GM12873 (cell line): Measurements from ENCODE around the gene ZBTB40.

ENCODE experiments used
- TF ChIP-seq, protein P1 (sequence below): IDR thresholded peaks from 2 replicates; pipeline ENCODE4 v1.5.1; 2012; ENCODE audit warnings: low read depth, mild to moderate bottlenecking, moderate library complexity, low read length, control low read depth; ENCODE audit not compliant: insufficient read depth; ENCODE audit errors: missing control alignments

The ZBTB40 gene, protein sequence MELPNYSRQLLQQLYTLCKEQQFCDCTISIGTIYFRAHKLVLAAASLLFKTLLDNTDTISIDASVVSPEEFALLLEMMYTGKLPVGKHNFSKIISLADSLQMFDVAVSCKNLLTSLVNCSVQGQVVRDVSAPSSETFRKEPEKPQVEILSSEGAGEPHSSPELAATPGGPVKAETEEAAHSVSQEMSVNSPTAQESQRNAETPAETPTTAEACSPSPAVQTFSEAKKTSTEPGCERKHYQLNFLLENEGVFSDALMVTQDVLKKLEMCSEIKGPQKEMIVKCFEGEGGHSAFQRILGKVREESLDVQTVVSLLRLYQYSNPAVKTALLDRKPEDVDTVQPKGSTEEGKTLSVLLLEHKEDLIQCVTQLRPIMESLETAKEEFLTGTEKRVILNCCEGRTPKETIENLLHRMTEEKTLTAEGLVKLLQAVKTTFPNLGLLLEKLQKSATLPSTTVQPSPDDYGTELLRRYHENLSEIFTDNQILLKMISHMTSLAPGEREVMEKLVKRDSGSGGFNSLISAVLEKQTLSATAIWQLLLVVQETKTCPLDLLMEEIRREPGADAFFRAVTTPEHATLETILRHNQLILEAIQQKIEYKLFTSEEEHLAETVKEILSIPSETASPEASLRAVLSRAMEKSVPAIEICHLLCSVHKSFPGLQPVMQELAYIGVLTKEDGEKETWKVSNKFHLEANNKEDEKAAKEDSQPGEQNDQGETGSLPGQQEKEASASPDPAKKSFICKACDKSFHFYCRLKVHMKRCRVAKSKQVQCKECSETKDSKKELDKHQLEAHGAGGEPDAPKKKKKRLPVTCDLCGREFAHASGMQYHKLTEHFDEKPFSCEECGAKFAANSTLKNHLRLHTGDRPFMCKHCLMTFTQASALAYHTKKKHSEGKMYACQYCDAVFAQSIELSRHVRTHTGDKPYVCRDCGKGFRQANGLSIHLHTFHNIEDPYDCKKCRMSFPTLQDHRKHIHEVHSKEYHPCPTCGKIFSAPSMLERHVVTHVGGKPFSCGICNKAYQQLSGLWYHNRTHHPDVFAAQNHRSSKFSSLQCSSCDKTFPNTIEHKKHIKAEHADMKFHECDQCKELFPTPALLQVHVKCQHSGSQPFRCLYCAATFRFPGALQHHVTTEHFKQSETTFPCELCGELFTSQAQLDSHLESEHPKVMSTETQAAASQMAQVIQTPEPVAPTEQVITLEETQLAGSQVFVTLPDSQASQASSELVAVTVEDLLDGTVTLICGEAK

DNA sequence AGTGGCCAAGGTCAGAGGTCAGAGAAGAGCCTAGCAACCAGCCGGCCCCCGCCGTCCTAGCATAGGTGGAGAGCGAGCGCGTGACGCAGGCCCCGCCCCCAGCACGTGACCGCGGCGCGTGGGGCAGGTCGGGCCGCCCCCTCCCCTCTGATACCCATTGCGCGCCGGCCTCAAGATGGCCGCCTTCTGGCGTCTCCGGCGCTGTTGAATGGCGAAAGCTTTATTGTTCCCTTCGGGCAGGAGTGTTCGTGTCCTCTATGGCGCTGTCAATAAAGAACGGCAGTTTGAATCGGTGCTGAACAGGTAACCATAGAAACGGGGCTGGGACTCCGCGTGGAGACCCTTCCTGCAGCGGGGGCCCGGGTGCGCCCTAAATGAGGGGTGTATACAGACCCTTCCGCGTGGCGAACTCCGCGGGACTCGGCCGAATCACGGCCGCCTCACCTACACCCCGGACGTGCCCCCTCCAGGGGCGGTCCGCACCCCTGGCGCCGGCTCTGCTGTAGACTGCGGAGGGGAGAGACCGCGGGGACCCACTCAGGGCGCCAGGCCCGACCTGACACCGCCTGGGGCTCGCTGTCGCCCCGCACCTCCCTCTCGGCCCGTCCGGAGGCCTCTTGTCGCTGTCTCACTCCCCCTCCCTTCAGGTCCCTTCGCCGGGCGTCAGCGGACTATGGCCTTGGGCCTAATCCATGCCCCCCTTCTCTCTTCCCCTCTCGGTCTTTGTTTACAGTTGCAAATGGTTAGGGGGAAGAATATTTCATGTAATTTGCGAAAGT, at the start of gene ZBTB40:
ZBTB40 (plus strand) TSS at position 150 of the 779 bp plus-strand sequence. CDS start 38,098 bp downstream, outside the sequence.
- TF ChIP-seq, protein P1, sequence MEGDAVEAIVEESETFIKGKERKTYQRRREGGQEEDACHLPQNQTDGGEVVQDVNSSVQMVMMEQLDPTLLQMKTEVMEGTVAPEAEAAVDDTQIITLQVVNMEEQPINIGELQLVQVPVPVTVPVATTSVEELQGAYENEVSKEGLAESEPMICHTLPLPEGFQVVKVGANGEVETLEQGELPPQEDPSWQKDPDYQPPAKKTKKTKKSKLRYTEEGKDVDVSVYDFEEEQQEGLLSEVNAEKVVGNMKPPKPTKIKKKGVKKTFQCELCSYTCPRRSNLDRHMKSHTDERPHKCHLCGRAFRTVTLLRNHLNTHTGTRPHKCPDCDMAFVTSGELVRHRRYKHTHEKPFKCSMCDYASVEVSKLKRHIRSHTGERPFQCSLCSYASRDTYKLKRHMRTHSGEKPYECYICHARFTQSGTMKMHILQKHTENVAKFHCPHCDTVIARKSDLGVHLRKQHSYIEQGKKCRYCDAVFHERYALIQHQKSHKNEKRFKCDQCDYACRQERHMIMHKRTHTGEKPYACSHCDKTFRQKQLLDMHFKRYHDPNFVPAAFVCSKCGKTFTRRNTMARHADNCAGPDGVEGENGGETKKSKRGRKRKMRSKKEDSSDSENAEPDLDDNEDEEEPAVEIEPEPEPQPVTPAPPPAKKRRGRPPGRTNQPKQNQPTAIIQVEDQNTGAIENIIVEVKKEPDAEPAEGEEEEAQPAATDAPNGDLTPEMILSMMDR: no peak

DNA sequence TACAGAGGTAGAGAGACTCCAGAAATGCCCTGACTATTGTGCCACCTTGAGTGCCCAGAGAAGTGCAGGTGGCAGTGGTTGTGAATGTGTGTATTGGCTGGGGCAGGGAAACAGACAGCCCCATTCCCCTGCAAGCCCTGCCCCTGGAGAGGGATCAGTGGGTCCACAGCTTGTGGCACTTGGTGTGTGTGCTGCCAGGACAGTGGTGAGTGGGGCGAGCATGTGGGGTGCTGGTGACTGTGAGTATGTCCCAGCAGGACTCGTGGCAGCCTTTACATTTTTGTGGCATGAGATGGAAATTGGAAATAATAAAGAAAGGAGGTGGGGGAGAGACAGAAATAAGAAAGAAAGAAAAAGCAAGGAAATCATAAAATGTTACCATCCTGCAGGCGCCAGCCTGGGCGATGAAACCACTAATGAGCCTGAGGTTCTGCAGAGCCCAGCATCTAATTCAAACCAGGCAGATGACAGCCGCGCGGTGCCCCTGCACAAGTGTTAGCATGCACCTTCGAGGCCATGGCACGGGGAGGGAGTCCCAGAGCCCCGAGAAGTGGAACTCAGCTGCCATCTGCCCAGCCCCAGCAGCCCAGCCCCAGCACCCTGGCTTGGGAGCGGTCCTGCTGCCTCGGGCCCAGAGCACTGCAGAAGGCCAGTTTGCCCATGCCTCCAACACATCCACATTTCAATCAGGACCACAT, 49.1 kb upstream of the ZBTB40 start:
- TF ChIP-seq, protein P1: no peak

DNA sequence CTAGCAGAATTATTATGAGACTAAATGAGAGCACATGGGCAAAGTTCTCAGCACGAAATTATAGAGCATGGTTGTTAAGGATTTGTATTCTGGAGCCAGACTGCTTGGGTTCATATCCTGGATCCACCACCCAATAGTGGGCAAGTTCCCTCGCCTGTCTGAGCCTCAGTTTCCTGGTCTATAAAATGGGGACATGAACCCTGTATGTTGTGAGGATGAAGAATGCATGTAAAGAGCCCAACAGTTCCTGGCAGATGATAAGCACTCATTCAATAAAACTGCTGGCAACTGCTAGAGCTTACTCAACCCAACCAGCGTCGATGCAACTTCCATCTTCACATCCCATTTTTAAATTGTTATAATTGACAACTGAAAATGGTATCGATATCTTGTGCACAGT, 47.2 kb upstream of the ZBTB40 start:
- TF ChIP-seq, protein P1: no peak

DNA sequence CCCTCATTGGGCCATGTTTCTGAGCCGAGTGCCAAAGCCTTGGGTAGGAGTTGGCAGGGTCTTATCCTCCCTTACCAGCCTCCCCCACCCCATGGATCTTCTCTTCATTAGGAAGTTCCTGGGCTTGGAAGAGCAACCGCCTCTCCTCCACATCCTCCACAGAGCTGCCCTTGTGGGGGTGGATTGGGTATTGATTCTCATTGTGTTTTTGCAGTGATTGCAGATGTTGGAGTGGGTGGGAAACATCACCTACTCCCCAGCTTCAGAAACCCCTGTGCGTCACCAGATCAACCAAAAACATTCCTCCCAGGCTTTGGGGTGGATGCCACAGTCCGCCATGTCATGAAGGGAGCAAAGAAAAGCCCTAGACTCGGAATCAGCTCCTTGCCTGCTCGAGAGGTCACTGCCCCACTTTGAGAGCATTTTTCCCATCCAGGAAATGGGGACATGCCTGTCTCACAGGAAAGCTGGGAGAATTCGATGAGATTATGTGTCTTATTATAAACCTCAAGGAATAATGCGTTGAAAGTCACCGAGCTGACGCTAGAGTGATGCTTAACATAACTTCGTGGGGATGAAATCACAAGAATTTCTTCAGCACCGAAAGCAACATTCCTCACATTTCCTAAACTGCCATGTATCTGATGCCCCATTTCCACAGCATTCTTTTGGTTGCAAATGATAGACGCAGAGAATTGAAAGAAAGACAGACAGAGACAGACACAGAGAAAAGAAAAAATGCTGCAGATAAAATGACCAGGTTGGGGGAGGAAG, 44.7 kb upstream of the ZBTB40 start:
- TF ChIP-seq, protein P1: no peak

DNA sequence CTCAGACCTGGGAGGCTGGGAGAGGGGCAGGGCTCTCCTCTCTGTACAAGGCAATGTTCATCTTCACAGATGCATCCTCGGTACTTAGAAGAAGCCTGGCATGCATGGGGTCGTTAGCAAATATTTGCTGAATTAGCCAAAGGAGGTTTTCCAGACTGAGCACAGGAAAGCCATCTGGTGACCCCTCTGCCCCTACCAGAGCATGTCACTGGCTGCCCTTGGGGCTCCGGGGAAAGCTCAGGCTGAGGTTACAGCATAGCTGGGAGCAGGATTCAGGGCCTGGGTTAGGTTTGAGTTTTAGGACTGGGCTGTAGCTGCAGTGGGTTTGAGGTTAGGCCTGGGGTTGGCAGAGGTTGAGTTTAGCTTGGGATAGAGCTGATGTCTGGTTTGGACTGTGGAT, 43.4 kb upstream of the ZBTB40 start:
- TF ChIP-seq, protein P1: no peak

DNA sequence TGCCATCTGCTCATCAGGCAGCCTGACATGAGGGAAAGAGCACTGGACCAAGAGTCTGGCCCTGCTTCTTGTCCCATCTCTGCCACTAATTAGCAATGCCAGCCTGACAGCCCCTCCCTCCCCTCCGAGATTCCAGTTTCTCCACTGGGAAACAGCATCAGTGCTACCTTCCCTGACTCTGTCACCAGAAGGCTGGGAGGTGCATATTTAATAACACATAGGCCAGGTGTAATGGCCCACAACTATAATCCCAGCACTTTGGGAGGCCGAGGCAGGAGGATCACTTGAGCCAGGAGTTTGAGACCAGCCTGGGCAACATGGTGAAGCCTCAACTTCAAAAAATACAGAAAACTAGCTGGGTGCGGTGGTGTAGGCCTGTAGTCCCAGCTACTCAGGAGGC, 41.2 kb upstream of the ZBTB40 start:
- TF ChIP-seq, protein P1: no peak
